Measurements from ENCODE around the gene PHACTR4.
"Not testable (repeated sequence)": the region's sequence is repeated elsewhere in the genome, so short reads cannot be mapped to it uniquely, and the experiment has no call there.

- not testable (repeated sequence) for TF ChIP-seq POLR2A (IDR thresholded peaks at IDR 0.05; ENCODE audit: extremely low read depth, insufficient read length); MYC (IDR thresholded peaks at IDR 0.05; ENCODE audit: low read depth, low read length); CTCF (IDR thresholded peaks at IDR 0.05; ENCODE audit: low read depth, low read length); MAX (IDR thresholded peaks at IDR 0.05; ENCODE audit: low read depth, low read length)
Measured at GRCh38 chr1:28375598-28375997, 6.1 kb downstream of the PHACTR4 start.
